ENCODE measurements around the gene GRIP2.

DNA sequence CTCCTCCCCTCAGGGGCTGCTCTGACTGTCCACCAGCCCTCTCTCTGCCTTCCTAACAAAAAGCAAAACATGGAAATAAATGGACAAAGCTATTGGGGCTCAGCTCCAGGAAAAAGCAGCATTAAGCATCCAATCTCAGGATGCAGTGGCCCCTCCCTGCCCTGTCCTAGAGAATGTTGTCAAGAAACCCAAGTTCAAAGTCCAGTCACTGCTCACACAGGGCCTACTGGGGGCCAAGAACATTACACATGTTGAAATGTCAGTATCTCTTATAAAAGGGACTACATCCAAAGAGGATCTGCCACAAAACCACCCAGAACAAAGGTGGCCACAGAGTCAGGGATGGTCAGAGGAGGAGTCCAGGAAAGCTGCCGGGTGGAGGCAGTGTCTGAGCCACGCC lies 7.6 kb upstream of the GRIP2 start:
- TF ChIP-seq CTCF (IDR thresholded peaks at IDR 0.05; ENCODE audit: extremely low read depth in 1 of 2, insufficient read depth in 1 of 2, low read depth in 1 of 2, low read length in 2 of 2), result no peak
- no peak for TF ChIP-seq POLR2A (IDR thresholded peaks at IDR 0.05; ENCODE audit: low read depth, low read length)
- no peak for TF ChIP-seq EZH2 (IDR thresholded peaks at IDR 0.05; ENCODE audit: borderline replicate concordance, low read depth, low read length, severe bottlenecking)
- no peak for TF ChIP-seq POLR2AphosphoS5 (IDR thresholded peaks at IDR 0.05; ENCODE audit: insufficient read depth, low read depth, low read length)
- TF ChIP-seq, protein P1, sequence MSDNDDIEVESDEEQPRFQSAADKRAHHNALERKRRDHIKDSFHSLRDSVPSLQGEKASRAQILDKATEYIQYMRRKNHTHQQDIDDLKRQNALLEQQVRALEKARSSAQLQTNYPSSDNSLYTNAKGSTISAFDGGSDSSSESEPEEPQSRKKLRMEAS (IDR thresholded peaks at IDR 0.05; ENCODE audit: insufficient read depth, insufficient read length), result no peak
- TF ChIP-seq MYC (IDR thresholded peaks at IDR 0.05; ENCODE audit: low read depth, low read length), result no peak

Measured in endothelial cell of umbilical vein (primary cell).